Hepatocyte (in vitro differentiated cells): Measurements from ENCODE around the gene NOPCHAP1. TPM values are rescaled to one million over a fixed set of nuclear protein-coding genes. Genes with fewer than 3 reads are reported as not detected.

Experiments
- DNase-seq: peaks from one replicate; pipeline ENCODE4 v3.0.0-alpha.2; 2016; ENCODE audit warnings: low spot score
- H2AFZ ChIP-seq: fragments of 200-600 bp; sonication (generic); 2 replicates; pipeline ENCODE4 v1.6.0; 2016; ENCODE audit warnings: antibody characterized with exemption, mild to moderate bottlenecking
- H3K27ac ChIP-seq: fragments of 200-600 bp; sonication (generic); 2 replicates; pipeline ENCODE4 v1.5.1; 2016; ENCODE audit warnings: mild to moderate bottlenecking
- H3K27me3 ChIP-seq: fragments of 200-600 bp; sonication (generic); 2 replicates; pipeline ENCODE4 v1.6.1; 2016
- H3K36me3 ChIP-seq: fragments of 200-600 bp; sonication (generic); replicated peaks from 2 replicates; pipeline ENCODE4 v1.5.1; 2016; ENCODE audit warnings: low read depth; ENCODE audit not compliant: insufficient read depth
- H3K4me1 ChIP-seq: fragments of 200-600 bp; sonication (generic); 2 replicates; pipeline ENCODE4 v1.5.1; 2016; ENCODE audit warnings: mild to moderate bottlenecking, moderate library complexity; ENCODE audit not compliant: insufficient read depth
- H3K4me2 ChIP-seq: fragments of 200-600 bp; sonication (generic); 2 replicates; pipeline ENCODE4 v1.6.0; 2016
- H3K4me3 ChIP-seq: fragments of 200-600 bp; sonication (generic); 2 replicates; pipeline ENCODE4 v1.5.1; 2016; ENCODE audit warnings: mild to moderate bottlenecking
- H3K79me2 ChIP-seq: fragments of 200-600 bp; sonication (generic); 2 replicates; pipeline ENCODE4 v1.6.0; 2017; ENCODE audit warnings: mild to moderate bottlenecking
- H3K9me2 ChIP-seq: fragments of 200-600 bp; sonication (generic); replicated peaks from 2 replicates; pipeline ENCODE4 v1.6.0; 2017; ENCODE audit warnings: mild to moderate bottlenecking; ENCODE audit not compliant: insufficient read depth
- H3K9me3 ChIP-seq: fragments of 200-600 bp; sonication (generic); 2 replicates; pipeline ENCODE4 v1.5.1; 2016; ENCODE audit warnings: low read depth, mild to moderate bottlenecking
- H4K20me1 ChIP-seq: fragments of 200-600 bp; sonication (generic); 2 replicates; pipeline ENCODE4 v1.6.0; 2016; ENCODE audit warnings: mild to moderate bottlenecking; ENCODE audit not compliant: insufficient read depth, poor library complexity, severe bottlenecking
- CTCF ChIP-seq: fragments of 200-600 bp; sonication (generic); IDR thresholded peaks from 2 replicates; pipeline ENCODE4 v1.5.1; 2016; ENCODE audit warnings: antibody characterized with exemption, mild to moderate bottlenecking; ENCODE audit not compliant: poor library complexity
- EZH2 ChIP-seq: fragments of 200-600 bp; sonication (generic); IDR thresholded peaks from 2 replicates; pipeline ENCODE4 v1.6.1; 2016; ENCODE audit warnings: antibody characterized with exemption, mild to moderate bottlenecking, borderline replicate concordance
- EZH2phosphoT487 ChIP-seq: fragments of 200-600 bp; sonication (generic); IDR thresholded peaks from one replicate; pipeline ENCODE4 v1.6.1; 2018; ENCODE audit warnings: antibody characterized with exemption, mild to moderate bottlenecking, low read depth, moderate library complexity; ENCODE audit not compliant: unreplicated experiment, severe bottlenecking
- WGBS: methylation state at CpG from one replicate; pipeline ENCODE4 v1.1.6; 2016; ENCODE audit warnings: low lambda C conversion rate; ENCODE audit errors: missing lambda C conversion rate; 5-methylcytosine and 5-hydroxymethylcytosine counted together
- polyA plus RNA-seq: library from polyadenylated mRNA; unstranded; fragments of >200 nt; fragmentation: Nextera tagmentation; extraction: Ambion mirVana; gene quantifications from 2 replicates; pipeline ENCODE4 v1.2.1, GENCODE V29; 2016
- total RNA-seq: library from RNA; depleted of rRNA; stranded (reverse); fragments of >200 nt; gene quantifications from 2 replicates; pipeline ENCODE4 v1.2.3, GENCODE V29; 2014

Gene NOPCHAP1
- total and polyA plus RNA-seq, 2 experiments from 2014 or later, result 2.4 to 16.2 TPM

- Histone ChIP-seq H4K20me1 (no peaks in the 10 kb centered on the region), H3K27ac (no peak overlapping the region), H3K9me2 (no peaks in the 10 kb centered on the region), H3K27me3 (no peaks in the 10 kb centered on the region), H3K4me2 (no peak overlapping the region), H3K79me2 (peaks cover 36% of the 10 kb centered on the region), H2AFZ (no peak overlapping the region), H3K4me1 (no peaks in the 10 kb centered on the region), H3K36me3 (no peaks in the 10 kb centered on the region), H3K4me3 (no peak overlapping the region), H3K9me3 (no peaks in the 10 kb centered on the region)
- WGBS, result 95% methylated on average over 4 of the region's 4 CpGs
- no peak for DNase-seq
- no peak for TF ChIP-seq EZH2phosphoT487
- no peak for TF ChIP-seq EZH2
- TF ChIP-seq CTCF, result no peak
Measured at GRCh38 chr12:104990950-104991349, 4.8 kb downstream of the NOPCHAP1 start.

- WGBS, result 80% methylated on average over 3 of the region's 3 CpGs
- no peaks in the 10 kb centered on the region for H4K20me1 ChIP-seq
- no peak overlapping the region for H3K27ac ChIP-seq
- no peaks in the 10 kb centered on the region for H3K4me1 ChIP-seq
- no peak overlapping the region for H3K4me3 ChIP-seq
- no peak for TF ChIP-seq EZH2phosphoT487
- TF ChIP-seq EZH2, result no peak
- no peak for TF ChIP-seq CTCF
- no peaks in the 10 kb centered on the region for H3K36me3 ChIP-seq
- no peak overlapping the region for H3K4me2 ChIP-seq
- DNase-seq, result no peak
- H3K9me2 ChIP-seq, result no peaks in the 10 kb centered on the region
- H3K27me3 ChIP-seq, result no peaks in the 10 kb centered on the region
- no peak overlapping the region for H2AFZ ChIP-seq
- peaks cover 36% of the 10 kb centered on the region for H3K79me2 ChIP-seq
- H3K9me3 ChIP-seq, result no peaks in the 10 kb centered on the region
Measured at GRCh38 chr12:104991565-104992128, 5.5 kb downstream of the NOPCHAP1 start.

GRCh38 chr12:104994336-104994735 is 8.2 kb downstream of the NOPCHAP1 start:
- Histone ChIP-seq H3K4me3 (no peak overlapping the region), H3K27me3 (no peaks in the 10 kb centered on the region), H3K36me3 (no peaks in the 10 kb centered on the region), H3K9me3 (no peaks in the 10 kb centered on the region), H2AFZ (no peak overlapping the region), H3K27ac (no peak overlapping the region), H3K4me1 (no peaks in the 10 kb centered on the region), H4K20me1 (no peaks in the 10 kb centered on the region), H3K4me2 (no peak overlapping the region), H3K79me2 (peaks cover 11% of the 10 kb centered on the region), H3K9me2 (no peaks in the 10 kb centered on the region)
- DNase-seq, result no peak
- TF ChIP-seq CTCF, result no peak
- TF ChIP-seq EZH2phosphoT487, result no peak
- TF ChIP-seq EZH2, result no peak
- WGBS, result 99% methylated on average over 3 of the region's 3 CpGs
